ENCODE measurements around the gene PDE3A. TPM values are rescaled to one million over a fixed set of nuclear protein-coding genes. Genes with fewer than 3 reads are reported as not detected.
A peak's percentile ranks its signal among the peaks of the same experiment; 100 is the strongest.
"Not testable (repeated sequence)": the region's sequence is repeated elsewhere in the genome, so short reads cannot be mapped to it uniquely, and the experiment has no call there.

PDE3A gene
- total and polyA plus RNA-seq, 7 donors = 0.53 to 4.1 (median 2.1) TPM

- H3K27ac ChIP-seq = no peak overlapping the region
Measured at GRCh38 chr12:20604408-20605067, 236.2 kb downstream of the PDE3A start.

GRCh38 chr12:20615020-20615419, 246.7 kb downstream of the PDE3A start:
- intact Hi-C loops (cut with DNase I); H3K27ac ChIP-seq; ATAC-seq; DNase-seq; H3K4me3 ChIP-seq; H3K36me3 ChIP-seq (ENCODE audit: insufficient read depth in 1 of 2, low read depth in 1 of 2); H3K4me1 ChIP-seq; H3K9me3 ChIP-seq; H3K27me3 ChIP-seq (ENCODE audit: insufficient read depth in 3 of 3, low read length in 2 of 3): not testable (repeated sequence)
- 93 to 98% (median 96%) methylated on average over 7 to 8 of the region's 8 CpGs for WGBS, 3 donors

More at GRCh38 chr12:20604408-20605067, 236.2 kb downstream of the PDE3A start:
- Histone ChIP-seq H3K27me3 (ENCODE audit: insufficient read depth in 3 of 3, low read length in 2 of 3) (no peaks in the 10 kb centered on the region), H3K4me3 (no peak overlapping the region), H3K4me1 (no peaks in the 10 kb centered on the region), H3K9me3 (no peaks in the 10 kb centered on the region), H3K36me3 (ENCODE audit: insufficient read depth in 1 of 2, low read depth in 1 of 2) (no peaks in the 10 kb centered on the region)
- intact Hi-C loops (cut with DNase I) = loop anchor here in 1 of 2 donors (10.0 kb wide), 1 partner anchor 150 kb away; no protein-coding TSS in a partner anchor
- DNase-seq = no peak
- 54 to 58% (median 57%) methylated on average over 3 of the region's 3 CpGs for WGBS, 3 donors
- TF ChIP-seq, protein P1, sequence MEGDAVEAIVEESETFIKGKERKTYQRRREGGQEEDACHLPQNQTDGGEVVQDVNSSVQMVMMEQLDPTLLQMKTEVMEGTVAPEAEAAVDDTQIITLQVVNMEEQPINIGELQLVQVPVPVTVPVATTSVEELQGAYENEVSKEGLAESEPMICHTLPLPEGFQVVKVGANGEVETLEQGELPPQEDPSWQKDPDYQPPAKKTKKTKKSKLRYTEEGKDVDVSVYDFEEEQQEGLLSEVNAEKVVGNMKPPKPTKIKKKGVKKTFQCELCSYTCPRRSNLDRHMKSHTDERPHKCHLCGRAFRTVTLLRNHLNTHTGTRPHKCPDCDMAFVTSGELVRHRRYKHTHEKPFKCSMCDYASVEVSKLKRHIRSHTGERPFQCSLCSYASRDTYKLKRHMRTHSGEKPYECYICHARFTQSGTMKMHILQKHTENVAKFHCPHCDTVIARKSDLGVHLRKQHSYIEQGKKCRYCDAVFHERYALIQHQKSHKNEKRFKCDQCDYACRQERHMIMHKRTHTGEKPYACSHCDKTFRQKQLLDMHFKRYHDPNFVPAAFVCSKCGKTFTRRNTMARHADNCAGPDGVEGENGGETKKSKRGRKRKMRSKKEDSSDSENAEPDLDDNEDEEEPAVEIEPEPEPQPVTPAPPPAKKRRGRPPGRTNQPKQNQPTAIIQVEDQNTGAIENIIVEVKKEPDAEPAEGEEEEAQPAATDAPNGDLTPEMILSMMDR (IDR thresholded peaks at IDR 0.05) = no peak
- ATAC-seq = no peak

DNA sequence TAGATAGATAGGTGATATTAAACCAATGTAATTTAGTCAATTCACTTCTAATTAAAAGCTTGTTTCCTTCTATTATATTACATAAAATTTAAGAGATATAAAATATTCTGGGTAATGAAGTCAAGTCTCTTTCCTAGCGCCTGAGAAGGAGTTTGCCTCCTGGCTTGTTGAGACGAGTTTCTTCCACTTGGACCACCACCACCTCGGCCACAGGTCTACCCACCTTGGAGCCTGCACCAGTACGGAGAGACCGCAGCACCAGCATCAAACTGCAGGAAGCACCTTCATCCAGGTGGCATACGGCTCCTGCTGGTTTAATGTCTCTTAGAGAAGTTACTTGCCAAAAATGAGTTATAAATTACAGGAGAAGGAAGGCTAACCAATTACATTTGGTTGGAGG, 247.8 kb downstream of the PDE3A start:
- Histone ChIP-seq H3K4me3 (no peak overlapping the region), H3K36me3 (ENCODE audit: insufficient read depth in 1 of 2, low read depth in 1 of 2) (no peaks in the 10 kb centered on the region), H3K9me3 (no peaks in the 10 kb centered on the region), H3K27me3 (ENCODE audit: insufficient read depth in 3 of 3, low read length in 2 of 3) (no peaks in the 10 kb centered on the region), H3K27ac (no peak overlapping the region), H3K4me1 (no peaks in the 10 kb centered on the region)
- ATAC-seq = no peak
- no peak for DNase-seq
- intact Hi-C loops (cut with DNase I) = no loop called here
- 93 to 96% (median 94%) methylated on average over 6 of the region's 6 CpGs for WGBS, 3 donors
- TF ChIP-seq, protein P1 (IDR thresholded peaks at IDR 0.05) = no peak

GRCh38 chr12:20620261-20620660, 251.9 kb downstream of the PDE3A start:
- ATAC-seq = no peak
- intact Hi-C loops (cut with DNase I) = no loop called here
- Histone ChIP-seq H3K4me1 (no peaks in the 10 kb centered on the region), H3K27ac (no peak overlapping the region), H3K9me3 (no peaks in the 10 kb centered on the region), H3K36me3 (ENCODE audit: insufficient read depth in 1 of 2, low read depth in 1 of 2) (no peaks in the 10 kb centered on the region), H3K27me3 (ENCODE audit: insufficient read depth in 3 of 3, low read length in 2 of 3) (no peaks in the 10 kb centered on the region), H3K4me3 (no peak overlapping the region)
- WGBS, 3 donors = 77 to 83% (median 78%) methylated on average over 2 of the region's 2 CpGs
- TF ChIP-seq, protein P1 (IDR thresholded peaks at IDR 0.05) = no peak
- DNase-seq = no peak

GRCh38 chr12:20624718-20625117, 256.4 kb downstream of the PDE3A start:
- H3K4me3 ChIP-seq = no peak overlapping the region
- H3K27me3 ChIP-seq (ENCODE audit: insufficient read depth in 3 of 3, low read length in 2 of 3) = no peaks in the 10 kb centered on the region
- TF ChIP-seq, protein P1 (IDR thresholded peaks at IDR 0.05) = peak; percentile 8
- ATAC-seq = no peak
- H3K4me1 ChIP-seq = no peaks in the 10 kb centered on the region
- DNase-seq = no peak
- H3K36me3 ChIP-seq (ENCODE audit: insufficient read depth in 1 of 2, low read depth in 1 of 2) = no peaks in the 10 kb centered on the region
- H3K27ac ChIP-seq = no peak overlapping the region
- intact Hi-C loops (cut with DNase I) = no loop called here
- no peaks in the 10 kb centered on the region for H3K9me3 ChIP-seq
- WGBS, 3 donors = 69 to 81% (median 76%) methylated on average over 5 of the region's 5 CpGs

All from psoas muscle (tissue), 8 donors.